Breast epithelium (tissue), 3 donors: ENCODE measurements around the gene STARD13.

Experiments used
- CTCF ChIP-seq, 3 donors: fragments of 450-650 bp; IDR thresholded peaks; one replicate each; pipeline ENCODE4 v1.5.1; 2016 to 2017; ENCODE audit warnings: antibody characterized with exemption in 3 of 3, mild to moderate bottlenecking in 3 of 3, moderate library complexity in 3 of 3
- POLR2A ChIP-seq: fragments of 450-650 bp; IDR thresholded peaks from one replicate; pipeline ENCODE4 v1.6.1; 2016; ENCODE audit warnings: antibody characterized with exemption, mild to moderate bottlenecking, moderate library complexity

- no peak for TF ChIP-seq POLR2A
- TF ChIP-seq CTCF (IDR thresholded peaks at IDR 0.05) = no peak
These were observed 109.0 kb downstream of the STARD13 start for GRCh38 chr13:33176526-33176925.
